Measurements from ENCODE around the gene MEIOC.
"Not testable (repeated sequence)": the region's sequence is repeated elsewhere in the genome, so short reads cannot be mapped to it uniquely, and the experiment has no call there.

Gene MEIOC

GRCh38 chr17:44633998-44634397, 22.3 kb upstream of the MEIOC start:
- DNase-seq (ENCODE audit: low read depth, low spot score), result no peak
- Histone ChIP-seq H3K9me3 (ENCODE audit: insufficient read depth, low read length) (no peaks in the 10 kb centered on the region), H3K9ac (ENCODE audit: insufficient read length, low read depth) (no peak overlapping the region), H3K27me3 (ENCODE audit: insufficient read depth, insufficient read length) (no peaks in the 10 kb centered on the region), H3K4me1 (ENCODE audit: insufficient read depth, insufficient read length) (peaks cover 4% of the 10 kb centered on the region), H3K36me3 (ENCODE audit: insufficient read depth, insufficient read length, low read length) (no peaks in the 10 kb centered on the region), H3K4me3 (ENCODE audit: insufficient read length, low read depth) (no peak overlapping the region)
- TF ChIP-seq SUZ12 (IDR thresholded peaks at IDR 0.05; ENCODE audit: extremely low read depth, insufficient read depth, insufficient read length) (no peak), YY1 (IDR thresholded peaks at IDR 0.05; ENCODE audit: insufficient read depth, insufficient read length) (no peak), ZNF274 (IDR thresholded peaks at IDR 0.05; ENCODE audit: low read depth, low read length) (no peak)

GRCh38 chr17:44634401-44634800, 21.9 kb upstream of the MEIOC start:
- not testable (repeated sequence) for H3K4me1 ChIP-seq (ENCODE audit: insufficient read depth, insufficient read length); H3K4me3 ChIP-seq (ENCODE audit: insufficient read length, low read depth); DNase-seq (ENCODE audit: low read depth, low spot score); H3K9ac ChIP-seq (ENCODE audit: insufficient read length, low read depth); H3K27me3 ChIP-seq (ENCODE audit: insufficient read depth, insufficient read length); H3K36me3 ChIP-seq (ENCODE audit: insufficient read depth, insufficient read length, low read length); H3K9me3 ChIP-seq (ENCODE audit: insufficient read depth, low read length)

- TF ChIP-seq SUZ12 (IDR thresholded peaks at IDR 0.05; ENCODE audit: extremely low read depth, insufficient read depth, insufficient read length), result no peak
- TF ChIP-seq YY1 (IDR thresholded peaks at IDR 0.05; ENCODE audit: insufficient read depth, insufficient read length), result no peak
- no peak for TF ChIP-seq ZNF274 (IDR thresholded peaks at IDR 0.05; ENCODE audit: low read depth, low read length)
- H3K9ac ChIP-seq (ENCODE audit: insufficient read length, low read depth), result no peak overlapping the region
- H3K9me3 ChIP-seq (ENCODE audit: insufficient read depth, low read length), result no peaks in the 10 kb centered on the region
- H3K27me3 ChIP-seq (ENCODE audit: insufficient read depth, insufficient read length), result no peaks in the 10 kb centered on the region
- no peak overlapping the region for H3K4me3 ChIP-seq (ENCODE audit: insufficient read length, low read depth)
- no peaks in the 10 kb centered on the region for H3K4me1 ChIP-seq (ENCODE audit: insufficient read depth, insufficient read length)
- no peaks in the 10 kb centered on the region for H3K36me3 ChIP-seq (ENCODE audit: insufficient read depth, insufficient read length, low read length)
- no peak for DNase-seq (ENCODE audit: low read depth, low spot score)
These were observed 19.7 kb upstream of the MEIOC start for GRCh38 chr17:44636562-44636961.

- DNase-seq (ENCODE audit: low read depth, low spot score), result no peak
- TF ChIP-seq ZNF274 (IDR thresholded peaks at IDR 0.05; ENCODE audit: low read depth, low read length), result no peak
- TF ChIP-seq SUZ12 (IDR thresholded peaks at IDR 0.05; ENCODE audit: extremely low read depth, insufficient read depth, insufficient read length), result no peak
- no peak for TF ChIP-seq YY1 (IDR thresholded peaks at IDR 0.05; ENCODE audit: insufficient read depth, insufficient read length)
- no peak overlapping the region for H3K4me3 ChIP-seq (ENCODE audit: insufficient read length, low read depth)
- H3K4me1 ChIP-seq (ENCODE audit: insufficient read depth, insufficient read length), result no peaks in the 10 kb centered on the region
- no peaks in the 10 kb centered on the region for H3K27me3 ChIP-seq (ENCODE audit: insufficient read depth, insufficient read length)
- H3K9ac ChIP-seq (ENCODE audit: insufficient read length, low read depth), result no peak overlapping the region
- no peaks in the 10 kb centered on the region for H3K9me3 ChIP-seq (ENCODE audit: insufficient read depth, low read length)
- H3K36me3 ChIP-seq (ENCODE audit: insufficient read depth, insufficient read length, low read length), result no peaks in the 10 kb centered on the region
These were observed 19.2 kb upstream of the MEIOC start for GRCh38 chr17:44637066-44637465.

GRCh38 chr17:44642834-44643233, 13.4 kb upstream of the MEIOC start:
- Histone ChIP-seq H3K4me3 (ENCODE audit: insufficient read length, low read depth) (no peak overlapping the region), H3K9ac (ENCODE audit: insufficient read length, low read depth) (no peak overlapping the region), H3K4me1 (ENCODE audit: insufficient read depth, insufficient read length) (no peaks in the 10 kb centered on the region), H3K9me3 (ENCODE audit: insufficient read depth, low read length) (no peaks in the 10 kb centered on the region), H3K27me3 (ENCODE audit: insufficient read depth, insufficient read length) (no peaks in the 10 kb centered on the region), H3K36me3 (ENCODE audit: insufficient read depth, insufficient read length, low read length) (no peaks in the 10 kb centered on the region)
- TF ChIP-seq SUZ12 (IDR thresholded peaks at IDR 0.05; ENCODE audit: extremely low read depth, insufficient read depth, insufficient read length), result no peak
- no peak for TF ChIP-seq YY1 (IDR thresholded peaks at IDR 0.05; ENCODE audit: insufficient read depth, insufficient read length)
- no peak for TF ChIP-seq ZNF274 (IDR thresholded peaks at IDR 0.05; ENCODE audit: low read depth, low read length)
- no peak for DNase-seq (ENCODE audit: low read depth, low spot score)

- TF ChIP-seq ZNF274 (IDR thresholded peaks at IDR 0.05; ENCODE audit: low read depth, low read length) (no peak), YY1 (IDR thresholded peaks at IDR 0.05; ENCODE audit: insufficient read depth, insufficient read length) (no peak), SUZ12 (IDR thresholded peaks at IDR 0.05; ENCODE audit: extremely low read depth, insufficient read depth, insufficient read length) (no peak)
- H3K36me3 ChIP-seq (ENCODE audit: insufficient read depth, insufficient read length, low read length), result no peaks in the 10 kb centered on the region
- no peaks in the 10 kb centered on the region for H3K4me1 ChIP-seq (ENCODE audit: insufficient read depth, insufficient read length)
- no peaks in the 10 kb centered on the region for H3K9me3 ChIP-seq (ENCODE audit: insufficient read depth, low read length)
- H3K4me3 ChIP-seq (ENCODE audit: insufficient read length, low read depth), result no peak overlapping the region
- H3K9ac ChIP-seq (ENCODE audit: insufficient read length, low read depth), result no peak overlapping the region
- no peak for DNase-seq (ENCODE audit: low read depth, low spot score)
- no peaks in the 10 kb centered on the region for H3K27me3 ChIP-seq (ENCODE audit: insufficient read depth, insufficient read length)
These were observed 10.9 kb upstream of the MEIOC start for GRCh38 chr17:44645341-44645740.

- TF ChIP-seq ZNF274 (IDR thresholded peaks at IDR 0.05; ENCODE audit: low read depth, low read length) (no peak), SUZ12 (IDR thresholded peaks at IDR 0.05; ENCODE audit: extremely low read depth, insufficient read depth, insufficient read length) (no peak), YY1 (IDR thresholded peaks at IDR 0.05; ENCODE audit: insufficient read depth, insufficient read length) (no peak)
These were observed 10.0 kb upstream of the MEIOC start for GRCh38 chr17:44646280-44646679.

GRCh38 chr17:44647736-44648135, 8.5 kb upstream of the MEIOC start:
- H3K27me3 ChIP-seq (ENCODE audit: insufficient read depth, insufficient read length), result no peaks in the 10 kb centered on the region
- no peak overlapping the region for H3K4me3 ChIP-seq (ENCODE audit: insufficient read length, low read depth)
- H3K9ac ChIP-seq (ENCODE audit: insufficient read length, low read depth), result no peak overlapping the region
- no peak for DNase-seq (ENCODE audit: low read depth, low spot score)
- TF ChIP-seq ZNF274 (IDR thresholded peaks at IDR 0.05; ENCODE audit: low read depth, low read length) (no peak), YY1 (IDR thresholded peaks at IDR 0.05; ENCODE audit: insufficient read depth, insufficient read length) (no peak), SUZ12 (IDR thresholded peaks at IDR 0.05; ENCODE audit: extremely low read depth, insufficient read depth, insufficient read length) (no peak)
- no peaks in the 10 kb centered on the region for H3K4me1 ChIP-seq (ENCODE audit: insufficient read depth, insufficient read length)
- H3K36me3 ChIP-seq (ENCODE audit: insufficient read depth, insufficient read length, low read length), result no peaks in the 10 kb centered on the region
- H3K9me3 ChIP-seq (ENCODE audit: insufficient read depth, low read length), result no peaks in the 10 kb centered on the region

More at GRCh38 chr17:44646280-44646679, 10.0 kb upstream of the MEIOC start:
- H3K36me3 ChIP-seq (ENCODE audit: insufficient read depth, insufficient read length, low read length), result no peaks in the 10 kb centered on the region
- H3K4me3 ChIP-seq (ENCODE audit: insufficient read length, low read depth), result no peak overlapping the region
- no peaks in the 10 kb centered on the region for H3K4me1 ChIP-seq (ENCODE audit: insufficient read depth, insufficient read length)
- H3K9me3 ChIP-seq (ENCODE audit: insufficient read depth, low read length), result no peaks in the 10 kb centered on the region
- H3K9ac ChIP-seq (ENCODE audit: insufficient read length, low read depth), result no peak overlapping the region
- H3K27me3 ChIP-seq (ENCODE audit: insufficient read depth, insufficient read length), result no peaks in the 10 kb centered on the region
- no peak for DNase-seq (ENCODE audit: low read depth, low spot score)
